HG03097 (cell line): ENCODE results near the gene PMIS2.
"Not testable (repeated sequence)": the region's sequence is repeated elsewhere in the genome, so short reads cannot be mapped to it uniquely, and the experiment has no call there.

Experiments
- ATAC-seq: cut with Tn5 transposase; IDR thresholded peaks from one replicate; pipeline ENCODE4 v1.9.1; 2021; ENCODE audit not compliant: unreplicated experiment, low FRiP score

The PMIS2 gene

DNA sequence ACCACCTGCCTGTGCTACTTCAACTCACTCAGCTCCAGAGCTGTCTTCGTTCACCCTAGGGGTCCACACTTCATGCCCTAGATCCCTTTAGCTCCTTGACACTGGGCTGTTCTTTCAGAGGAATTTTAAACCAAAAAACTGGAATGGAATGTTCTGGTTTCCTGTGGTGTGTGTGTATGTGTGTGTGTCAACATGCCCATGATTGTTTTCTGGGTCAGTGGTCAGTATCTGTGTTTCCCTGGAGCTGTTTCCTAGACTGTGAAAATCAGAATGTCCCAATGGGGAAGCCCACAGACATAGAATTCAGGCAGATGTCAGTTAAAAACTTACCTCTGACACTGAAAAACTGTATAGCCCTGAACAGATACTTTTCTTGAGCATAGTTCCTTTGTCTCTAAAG lies 1.3 kb downstream of the PMIS2 start:
- ATAC-seq, result no peak

DNA sequence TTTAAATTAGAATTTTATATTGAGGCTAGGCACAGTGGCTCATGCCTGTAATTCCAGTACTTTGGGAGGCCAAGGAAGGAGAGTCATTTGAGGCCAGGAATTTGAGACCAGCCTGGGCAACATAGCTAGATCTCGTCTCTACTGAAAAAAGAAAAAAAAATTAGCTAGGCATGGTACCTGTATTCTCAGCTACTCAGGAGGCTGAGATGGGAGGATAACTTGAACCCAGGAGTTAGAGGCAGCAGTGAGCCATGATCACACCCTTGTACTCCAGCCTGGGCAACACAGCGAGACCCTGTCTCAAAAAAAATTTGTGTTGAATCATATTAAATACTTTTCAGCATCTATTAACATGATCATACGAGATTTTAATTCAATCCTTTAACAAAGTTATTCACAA lies 4.9 kb downstream of the PMIS2 start:
- ATAC-seq, result no peak

DNA sequence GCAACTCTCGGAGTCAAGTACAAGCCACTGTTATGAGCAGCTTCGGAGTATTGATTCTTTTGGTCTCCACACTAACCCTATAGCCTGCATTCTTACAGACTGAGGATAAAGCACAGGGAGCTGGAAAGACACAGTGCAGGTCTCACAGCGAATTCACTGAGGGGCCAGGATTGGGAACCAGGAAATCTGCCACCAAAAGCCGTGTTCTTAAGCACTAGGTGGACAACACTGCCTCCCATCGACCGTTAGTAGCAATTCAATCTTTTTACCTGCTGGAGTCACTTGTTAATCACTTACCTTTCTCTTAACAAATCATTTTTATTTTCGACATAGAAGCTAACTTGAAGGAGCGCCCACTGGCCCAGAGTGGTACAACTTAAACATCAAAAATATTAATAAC lies 6.3 kb downstream of the PMIS2 start:
- no peak for ATAC-seq

DNA sequence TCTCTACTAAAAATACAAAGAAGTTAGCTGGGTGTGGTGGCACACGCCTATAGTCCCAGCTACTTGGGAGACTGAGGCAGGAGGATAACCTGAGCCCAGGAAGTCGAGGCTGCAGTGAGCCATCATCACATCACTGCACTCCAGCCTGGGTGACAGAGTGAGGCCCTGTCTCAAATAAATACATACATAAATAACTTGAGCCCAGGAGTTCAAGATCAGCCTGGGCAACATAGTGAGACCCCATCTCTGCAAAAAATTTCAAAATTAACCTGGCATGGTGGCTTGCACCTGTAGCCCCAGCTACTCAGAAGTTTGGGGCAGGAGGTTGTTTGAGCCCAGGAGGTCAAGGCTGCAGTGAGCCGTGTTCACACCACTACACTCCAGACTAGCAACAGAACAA lies 9.1 kb downstream of the PMIS2 start:
- not testable (repeated sequence) for ATAC-seq

DNA sequence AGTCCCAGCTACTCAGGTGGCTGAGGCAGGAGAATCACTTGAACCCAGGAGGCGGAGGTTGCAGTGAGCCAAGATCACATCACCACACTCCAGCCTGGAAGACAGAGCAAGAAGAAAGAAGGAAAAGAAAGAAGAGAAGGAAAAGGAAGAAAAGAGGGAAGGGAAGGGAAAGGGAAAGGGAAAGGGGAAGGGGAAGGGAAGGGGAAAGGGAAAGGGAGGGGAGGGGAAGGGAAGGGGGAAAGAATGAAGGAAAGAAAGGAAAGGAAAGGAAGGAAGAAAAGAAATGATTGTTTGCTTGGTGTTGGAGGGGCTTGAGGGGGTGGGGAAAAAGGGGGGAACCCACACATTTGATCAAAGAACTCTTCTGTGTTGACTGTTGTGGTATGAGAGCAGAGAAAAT lies 10.0 kb downstream of the PMIS2 start:
- ATAC-seq, result no peak

DNA sequence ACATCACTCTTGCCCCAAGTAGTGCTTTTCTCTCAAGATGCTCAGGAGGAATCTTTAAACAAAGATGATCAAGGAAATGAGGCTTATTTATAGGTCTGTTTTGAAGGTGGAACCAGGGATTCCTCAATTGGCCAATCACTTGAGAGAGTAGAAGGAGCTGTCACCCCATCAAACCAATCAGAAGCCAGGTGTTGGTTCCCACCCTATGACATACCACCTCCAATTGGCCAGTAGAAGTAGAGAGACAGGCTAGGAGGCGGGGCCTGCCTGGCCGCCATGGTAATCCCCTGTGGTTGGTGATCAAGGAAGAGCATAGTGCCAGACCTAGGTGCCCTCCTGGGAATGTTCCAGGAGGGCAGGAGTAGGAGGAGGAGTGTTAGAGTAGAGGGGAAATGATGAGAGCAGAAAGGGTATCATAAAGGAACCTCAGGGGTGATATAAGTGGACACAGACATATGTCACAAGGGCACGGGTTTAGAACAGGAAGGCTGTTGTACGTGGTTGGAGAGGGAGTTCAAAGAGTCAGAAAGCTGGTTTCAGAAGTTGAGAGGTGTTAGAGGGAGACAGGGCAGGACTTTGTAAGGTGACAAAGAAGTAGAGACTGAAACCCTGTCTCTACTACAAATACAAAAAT lies 10.5 kb downstream of the PMIS2 start:
- peak; percentile 62 for ATAC-seq

DNA sequence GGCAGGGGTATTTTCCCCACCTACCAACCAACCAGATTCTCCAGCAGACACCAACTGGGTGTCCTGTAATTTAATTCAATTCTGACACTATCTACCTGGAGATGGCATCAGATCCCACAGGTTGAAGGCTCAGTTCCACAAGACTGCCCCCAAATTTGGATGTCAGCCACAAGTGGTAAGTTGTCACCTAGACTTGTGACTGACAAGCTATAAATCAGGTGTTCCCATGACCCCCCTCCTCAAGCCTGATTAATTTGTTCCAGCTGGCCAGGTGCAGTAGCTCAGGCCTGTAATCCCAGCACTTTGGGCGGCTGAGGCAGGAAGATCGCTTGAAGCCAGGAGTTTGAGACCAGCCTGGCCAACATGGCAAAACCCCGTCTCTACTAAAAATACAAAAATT lies 16.0 kb downstream of the PMIS2 start:
- ATAC-seq, result no peak

DNA sequence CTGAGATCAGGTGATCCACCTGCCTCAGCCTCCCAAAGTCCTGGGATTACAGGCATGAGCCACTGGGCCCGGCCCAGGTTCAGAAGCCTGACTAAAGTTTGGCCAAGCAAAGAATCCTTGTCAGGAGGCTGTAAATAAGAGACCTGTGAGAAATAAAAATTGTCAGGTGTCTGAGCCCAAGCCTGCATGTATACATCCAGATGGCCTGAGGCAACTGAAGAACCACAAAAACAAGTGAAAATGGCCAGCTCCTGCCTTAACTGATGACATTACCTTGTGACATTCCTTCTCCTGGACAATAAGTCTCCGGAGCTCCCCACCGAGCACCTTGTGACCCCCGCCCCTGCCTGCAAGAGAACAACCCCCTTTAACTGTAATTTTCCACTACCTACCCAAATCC lies 18.5 kb downstream of the PMIS2 start:
- ATAC-seq, result not testable (repeated sequence)

DNA sequence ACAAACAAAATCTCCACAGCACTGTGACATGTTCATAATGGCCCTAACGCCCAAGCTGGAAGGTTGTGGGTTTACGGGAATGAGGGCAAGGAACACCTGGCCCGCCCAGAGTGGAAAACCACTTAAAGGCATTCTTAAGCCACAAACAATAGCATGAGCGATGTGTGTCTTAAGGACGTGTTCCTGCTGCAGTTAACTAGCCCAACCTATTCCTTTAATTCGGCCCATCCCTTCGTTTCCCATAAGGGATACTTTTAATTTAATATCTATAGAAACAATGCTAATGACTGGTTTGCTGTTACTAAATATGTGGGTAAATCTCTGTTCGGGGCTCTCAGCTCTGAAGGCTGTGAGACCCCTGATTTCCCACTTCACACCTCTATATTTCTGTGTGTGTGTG lies 21.2 kb downstream of the PMIS2 start:
- ATAC-seq, result not testable (repeated sequence)

DNA sequence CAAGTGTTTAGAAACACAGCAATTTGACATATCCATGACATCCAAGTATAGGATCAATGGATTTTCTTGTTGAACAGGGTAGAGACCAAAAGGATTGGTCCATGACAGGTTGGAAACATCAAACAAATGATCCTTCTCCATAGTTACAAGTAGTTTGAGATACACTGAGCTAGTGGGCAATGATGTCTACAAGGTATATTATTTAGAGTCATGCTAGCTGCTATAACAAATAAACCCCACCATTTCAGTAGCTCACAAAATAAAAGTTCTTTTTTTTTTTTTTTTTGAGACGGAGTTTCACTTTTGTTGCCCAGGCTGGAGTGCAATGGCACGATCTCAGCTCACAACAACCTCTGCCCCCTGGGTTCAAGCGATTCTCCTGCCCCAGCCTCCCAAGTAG lies 21.7 kb downstream of the PMIS2 start:
- no peak for ATAC-seq

DNA sequence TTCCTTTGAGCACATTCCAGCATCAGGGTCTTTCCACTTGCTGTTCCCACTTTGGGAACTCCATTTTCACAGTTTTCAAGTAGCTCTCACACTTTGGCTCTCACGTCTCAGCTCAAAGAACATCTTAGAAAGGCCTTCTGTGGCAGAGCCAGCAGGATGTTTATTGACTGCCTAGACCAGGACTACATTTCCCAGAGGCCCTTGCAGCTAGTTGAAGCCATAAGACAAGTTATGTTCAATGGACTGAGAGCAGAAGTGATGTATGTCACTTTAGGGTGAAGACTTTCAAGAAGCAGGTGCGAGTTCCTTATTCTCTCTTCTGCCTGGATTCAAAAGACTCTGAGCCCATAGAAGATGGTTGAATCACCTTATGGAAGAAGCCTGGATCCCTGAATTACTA lies 22.3 kb downstream of the PMIS2 start:
- ATAC-seq, result no peak

DNA sequence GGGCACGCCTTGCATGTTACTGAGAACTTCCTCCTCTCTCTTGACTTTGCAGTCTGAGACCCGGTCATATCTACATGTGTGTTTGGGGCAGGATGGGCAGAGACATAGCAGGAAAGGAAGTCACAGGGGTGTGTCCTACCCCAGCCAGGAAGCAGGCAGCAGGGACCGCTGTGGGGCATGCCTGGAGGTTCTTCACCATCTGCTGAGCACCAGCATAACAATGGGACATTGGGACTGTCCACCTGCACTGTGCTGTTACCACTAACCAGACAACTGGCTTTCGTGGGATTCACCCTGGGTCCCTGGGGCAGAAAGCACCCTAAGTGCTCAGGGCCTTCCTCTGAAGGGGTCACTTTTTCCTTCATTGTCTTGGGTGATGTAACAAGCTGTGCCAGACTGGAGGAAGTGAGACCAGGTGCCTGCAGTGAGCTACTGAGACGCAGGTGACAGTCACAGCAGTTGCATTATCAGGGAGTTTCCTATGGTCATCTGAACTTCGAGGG lies 23.9 kb downstream of the PMIS2 start:
- no peak for ATAC-seq

DNA sequence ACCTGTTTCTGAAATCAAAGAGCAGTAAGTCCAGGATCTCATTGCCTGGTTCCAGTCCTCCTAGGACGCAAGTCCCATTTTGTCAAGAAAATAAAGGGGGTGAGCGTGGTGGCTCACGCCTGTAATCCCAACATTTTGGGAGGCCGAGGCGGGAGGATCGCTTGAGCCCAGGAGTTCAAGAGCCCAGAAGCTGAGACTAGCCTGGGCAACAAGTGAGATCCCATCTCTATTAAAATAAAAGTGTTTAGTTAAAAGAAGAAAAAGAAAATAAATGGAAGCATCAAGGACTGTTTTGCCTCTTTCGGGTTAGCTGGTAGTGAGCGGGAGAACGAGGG lies 26.2 kb downstream of the PMIS2 start:
- no peak for ATAC-seq

DNA sequence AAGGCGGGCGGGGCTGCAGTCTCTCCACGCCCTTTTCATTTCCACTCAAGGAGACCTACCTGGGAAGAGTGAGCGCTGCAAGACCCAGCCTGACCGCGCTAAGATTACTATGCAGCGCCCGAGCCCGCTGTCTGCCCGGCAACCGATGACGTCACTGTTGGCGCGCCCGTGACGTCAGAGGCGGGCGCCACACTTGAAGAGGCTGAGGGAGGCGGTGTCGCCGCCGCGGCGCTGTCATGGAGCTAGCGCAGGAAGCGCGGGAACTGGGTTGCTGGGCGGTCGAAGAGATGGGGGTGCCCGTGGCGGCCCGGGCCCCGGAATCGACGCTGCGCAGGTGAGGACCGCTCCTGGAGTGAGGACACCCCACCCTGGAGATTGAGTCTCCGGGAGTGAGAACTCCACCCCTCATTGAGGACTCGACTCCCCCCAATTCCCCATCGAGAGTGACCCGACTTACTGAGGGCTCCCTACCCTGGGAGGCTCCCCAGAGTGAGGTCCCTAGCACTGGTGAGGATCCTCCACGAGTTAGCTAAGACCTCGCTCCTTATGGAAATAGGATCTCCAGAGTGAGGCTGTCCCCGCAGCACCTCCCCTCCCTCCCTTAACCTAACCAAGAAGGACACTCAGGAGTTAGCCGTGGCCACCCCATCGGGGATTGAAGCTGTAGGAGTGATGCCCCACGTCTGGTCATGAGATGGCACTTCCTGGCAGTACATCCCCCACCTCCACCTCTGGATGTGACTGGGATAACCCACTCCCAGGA lies 26.8 kb downstream of the PMIS2 start, which contains the start of gene HAUS5:
Gene HAUS5, plus strand, starts transcription at position 177 of the 763 bp plus-strand sequence. Its CDS starts 60 bp downstream, at position 237.
- peak; percentile 79 for ATAC-seq

DNA sequence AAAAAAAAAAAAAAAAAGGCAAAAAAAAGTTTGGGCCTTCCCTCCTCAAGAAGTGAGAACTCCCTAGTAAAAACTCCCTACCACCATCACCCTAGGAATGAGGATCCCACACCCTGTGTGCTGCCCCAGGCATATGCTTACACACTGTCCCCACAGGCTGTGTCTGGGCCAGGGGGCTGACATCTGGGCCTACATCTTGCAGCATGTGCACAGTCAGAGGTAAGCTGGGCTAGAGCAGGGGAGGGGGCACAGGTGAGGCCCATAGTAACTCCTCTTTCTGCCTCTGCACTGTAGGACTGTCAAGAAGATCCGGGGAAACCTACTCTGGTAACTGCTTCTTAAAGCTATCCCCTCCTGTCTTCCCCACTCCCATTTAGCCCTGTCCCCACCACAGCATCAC lies 27.6 kb downstream of the PMIS2 start:
- ATAC-seq, result no peak

DNA sequence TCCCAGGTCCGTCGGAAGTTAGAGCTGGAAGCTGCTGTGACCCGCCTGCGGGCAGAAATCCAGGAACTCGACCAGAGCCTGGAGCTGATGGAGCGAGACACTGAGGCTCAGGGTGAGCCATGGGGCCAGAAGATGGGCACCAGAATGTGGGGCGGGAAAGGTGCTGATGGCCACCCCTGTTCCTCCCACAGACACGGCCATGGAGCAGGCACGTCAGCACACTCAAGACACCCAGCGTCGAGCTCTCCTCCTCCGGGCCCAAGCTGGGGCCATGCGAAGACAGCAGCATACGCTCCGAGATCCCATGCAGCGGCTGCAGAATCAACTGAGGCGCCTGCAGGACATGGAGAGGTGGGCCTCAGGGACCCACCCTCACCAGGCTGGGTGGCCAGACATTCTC lies 29.1 kb downstream of the PMIS2 start:
- no peak for ATAC-seq

DNA sequence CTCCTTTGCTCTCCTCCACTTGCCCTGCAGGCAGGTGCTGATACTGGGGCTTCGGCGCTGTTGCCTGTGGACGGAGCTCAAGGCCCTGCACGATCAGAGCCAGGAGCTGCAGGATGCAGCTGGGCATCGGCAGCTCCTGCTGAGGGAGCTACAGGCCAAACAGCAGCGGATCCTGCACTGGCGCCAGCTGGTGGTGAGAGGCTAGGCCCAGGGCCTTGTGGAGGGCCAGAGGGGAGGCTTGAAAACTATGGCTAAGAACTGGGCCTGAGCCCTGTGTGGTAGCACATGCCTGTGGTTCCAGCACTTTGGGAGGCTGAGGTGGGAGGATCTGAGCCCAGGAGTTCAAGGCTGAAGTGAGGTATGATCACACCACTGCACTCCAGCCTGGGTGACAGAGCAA lies 32.9 kb downstream of the PMIS2 start:
- no peak for ATAC-seq

DNA sequence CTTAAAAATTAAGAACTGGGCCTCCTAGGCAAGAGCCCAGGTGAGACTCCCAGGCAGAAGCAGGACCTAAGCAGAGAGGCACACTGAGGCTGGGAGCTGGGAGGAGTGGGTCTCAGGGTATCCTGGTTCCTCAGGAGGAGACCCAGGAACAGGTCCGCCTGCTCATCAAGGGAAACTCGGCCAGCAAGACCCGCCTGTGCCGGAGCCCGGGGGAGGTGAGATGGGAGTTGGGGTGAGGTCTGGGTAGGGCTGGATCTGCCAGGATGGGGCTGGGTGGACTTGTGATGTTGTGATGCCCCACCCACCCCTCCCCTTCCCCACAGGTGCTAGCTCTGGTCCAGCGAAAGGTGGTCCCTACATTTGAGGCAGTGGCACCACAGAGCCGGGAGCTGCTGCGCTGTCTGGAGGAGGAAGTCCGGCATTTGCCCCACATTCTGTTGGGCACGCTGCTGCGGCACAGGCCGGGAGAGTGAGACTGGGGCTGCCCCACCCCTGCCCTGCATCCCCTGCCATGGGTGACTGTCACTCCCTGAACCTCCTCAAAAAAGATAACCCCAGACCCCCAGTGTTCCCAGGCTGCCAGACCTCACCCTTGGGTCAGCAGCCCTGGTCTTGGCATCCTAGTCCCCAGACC lies 33.4 kb downstream of the PMIS2 start:
- ATAC-seq, result no peak

DNA sequence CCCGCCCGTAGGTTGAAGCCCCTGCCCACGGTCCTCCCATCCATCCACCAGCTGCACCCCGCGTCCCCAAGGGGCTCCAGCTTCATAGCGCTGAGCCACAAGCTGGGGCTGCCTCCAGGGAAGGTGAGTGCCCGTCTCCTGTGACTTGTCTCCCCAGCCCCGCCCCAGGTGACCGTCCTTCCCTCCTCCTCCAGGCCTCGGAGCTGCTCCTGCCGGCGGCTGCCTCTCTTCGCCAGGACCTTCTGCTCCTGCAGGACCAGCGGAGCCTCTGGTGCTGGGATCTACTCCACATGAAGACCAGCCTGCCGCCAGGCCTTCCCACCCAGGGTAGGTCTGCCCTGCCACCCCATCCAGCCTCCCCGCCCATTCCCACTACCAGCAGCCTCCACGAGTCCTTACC lies 34.0 kb downstream of the PMIS2 start:
- ATAC-seq, result no peak

DNA sequence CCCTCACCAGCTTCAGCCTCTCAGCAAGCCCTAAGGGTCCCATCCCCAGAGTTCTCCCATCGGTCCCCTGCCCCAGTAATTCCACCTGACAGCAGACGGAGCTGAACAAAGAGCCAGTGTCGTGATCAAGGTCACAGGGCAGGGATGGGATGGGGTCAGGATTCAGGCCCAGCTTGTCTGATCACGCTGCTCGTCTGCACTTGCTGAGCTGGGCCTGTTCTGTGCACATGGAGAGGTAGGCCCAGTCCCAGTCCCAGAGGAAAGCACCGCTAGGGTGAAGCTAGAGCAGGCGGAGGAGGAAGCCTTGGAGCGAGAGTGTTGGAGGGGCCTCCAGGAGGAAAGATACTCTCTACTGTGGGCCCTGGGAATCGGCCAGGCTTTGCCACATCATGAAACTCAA lies 35.7 kb downstream of the PMIS2 start:
- ATAC-seq, result no peak

DNA sequence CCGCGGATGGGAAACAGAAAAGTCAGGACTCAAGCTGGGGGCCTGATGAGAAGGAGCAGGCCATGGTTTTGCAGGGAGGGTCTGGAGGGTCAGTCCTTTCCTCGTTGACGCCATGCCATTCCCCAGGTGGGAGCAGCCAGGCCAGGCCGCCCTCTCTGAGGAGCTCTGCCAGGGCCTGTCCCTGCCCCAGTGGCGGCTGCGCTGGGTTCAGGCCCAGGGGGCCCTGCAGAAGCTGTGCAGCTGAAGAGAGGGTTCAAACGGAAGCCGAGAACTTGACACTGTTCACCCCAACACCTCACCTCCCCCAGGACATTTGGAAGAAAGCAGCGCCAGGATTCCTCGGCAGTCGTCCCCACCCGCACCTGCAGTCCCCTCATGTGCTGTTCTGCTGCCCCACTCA lies 36.8 kb downstream of the PMIS2 start:
- ATAC-seq, result no peak
